ENCODE data around the gene ABCB7. TPM values are rescaled to one million over a fixed set of nuclear protein-coding genes. Genes with fewer than 3 reads are reported as not detected.

Gene ABCB7
- total and polyA plus RNA-seq, 3 donors from 2014 or later = 10.1 to 52.3 (median 31.6) TPM

GRCh38 chrX:75158054-75158453, 2.0 kb upstream of the ABCB7 start:
- WGBS, 2 donors = 88 to 91% methylated on average over 3 of the region's 3 CpGs
- no peaks in the 10 kb centered on the region for H3K27me3 ChIP-seq
- H3K4me1 ChIP-seq = no peaks in the 10 kb centered on the region
- H3K4me3 ChIP-seq = no peak overlapping the region
- no peak overlapping the region for H3K27ac ChIP-seq
- intact Hi-C loops (cut with DNase I; ENCODE audit: low total_unique reads) = no loop called here
- H3K9me3 ChIP-seq = no peaks in the 10 kb centered on the region
- no peak for DNase-seq
- TF ChIP-seq, protein P1, sequence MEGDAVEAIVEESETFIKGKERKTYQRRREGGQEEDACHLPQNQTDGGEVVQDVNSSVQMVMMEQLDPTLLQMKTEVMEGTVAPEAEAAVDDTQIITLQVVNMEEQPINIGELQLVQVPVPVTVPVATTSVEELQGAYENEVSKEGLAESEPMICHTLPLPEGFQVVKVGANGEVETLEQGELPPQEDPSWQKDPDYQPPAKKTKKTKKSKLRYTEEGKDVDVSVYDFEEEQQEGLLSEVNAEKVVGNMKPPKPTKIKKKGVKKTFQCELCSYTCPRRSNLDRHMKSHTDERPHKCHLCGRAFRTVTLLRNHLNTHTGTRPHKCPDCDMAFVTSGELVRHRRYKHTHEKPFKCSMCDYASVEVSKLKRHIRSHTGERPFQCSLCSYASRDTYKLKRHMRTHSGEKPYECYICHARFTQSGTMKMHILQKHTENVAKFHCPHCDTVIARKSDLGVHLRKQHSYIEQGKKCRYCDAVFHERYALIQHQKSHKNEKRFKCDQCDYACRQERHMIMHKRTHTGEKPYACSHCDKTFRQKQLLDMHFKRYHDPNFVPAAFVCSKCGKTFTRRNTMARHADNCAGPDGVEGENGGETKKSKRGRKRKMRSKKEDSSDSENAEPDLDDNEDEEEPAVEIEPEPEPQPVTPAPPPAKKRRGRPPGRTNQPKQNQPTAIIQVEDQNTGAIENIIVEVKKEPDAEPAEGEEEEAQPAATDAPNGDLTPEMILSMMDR (IDR thresholded peaks at IDR 0.05) = no peak
- no peak for TF ChIP-seq POLR2A (IDR thresholded peaks at IDR 0.05)
- no peaks in the 10 kb centered on the region for H3K36me3 ChIP-seq (ENCODE audit: low read depth, missing control alignments)

DNA sequence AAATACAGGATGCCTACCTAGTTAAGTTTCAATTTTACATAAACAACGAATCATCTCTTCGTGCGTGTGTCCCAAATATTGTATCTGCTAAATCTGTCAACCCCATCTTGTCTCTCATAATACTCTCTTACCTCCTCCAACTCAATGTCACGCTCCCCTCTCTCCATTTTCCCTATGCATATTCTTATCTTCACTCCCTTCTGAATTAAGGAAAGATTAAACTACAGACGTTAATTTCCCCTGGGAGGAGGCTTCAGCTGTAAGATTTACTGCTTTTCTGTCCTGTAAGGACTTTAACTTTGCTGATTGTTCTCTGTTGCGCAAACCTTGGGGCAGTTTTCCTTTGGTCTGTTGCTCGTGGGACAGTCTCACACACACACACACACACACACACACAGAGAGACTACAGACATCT, 455 bp upstream of the ABCB7 start:
- no peaks in the 10 kb centered on the region for H3K27me3 ChIP-seq
- H3K4me3 ChIP-seq = peak overlapping the region; percentile 60 to 70
- intact Hi-C loops (cut with DNase I; ENCODE audit: low total_unique reads) = no loop called here
- H3K4me1 ChIP-seq = no peaks in the 10 kb centered on the region
- DNase-seq = no peak
- no peaks in the 10 kb centered on the region for H3K9me3 ChIP-seq
- peak overlapping the region; percentile 77 for H3K27ac ChIP-seq
- H3K36me3 ChIP-seq (ENCODE audit: low read depth, missing control alignments) = no peaks in the 10 kb centered on the region
- TF ChIP-seq POLR2A (IDR thresholded peaks at IDR 0.05) = no peak
- TF ChIP-seq, protein P1 (IDR thresholded peaks at IDR 0.05) = no peak
- 0 to 3% methylated on average over 7 of the region's 7 CpGs for WGBS, 2 donors

- no peaks in the 10 kb centered on the region for H3K9me3 ChIP-seq
- 0 to 1% methylated on average over 6 of the region's 6 CpGs for WGBS, 2 donors
- no peaks in the 10 kb centered on the region for H3K4me1 ChIP-seq
- H3K4me3 ChIP-seq = peak overlapping the region; percentile 60 to 70
- DNase-seq = no peak
- intact Hi-C loops (cut with DNase I; ENCODE audit: low total_unique reads) = no loop called here
- peak overlapping the region in 1 of 2 donors; percentile 77 for H3K27ac ChIP-seq
- no peaks in the 10 kb centered on the region for H3K36me3 ChIP-seq (ENCODE audit: low read depth, missing control alignments)
- TF ChIP-seq, protein P1 (IDR thresholded peaks at IDR 0.05) = no peak
- no peak for TF ChIP-seq POLR2A (IDR thresholded peaks at IDR 0.05)
- no peaks in the 10 kb centered on the region for H3K27me3 ChIP-seq
Measured at GRCh38 chrX:75155447-75155826, 646 bp downstream of the ABCB7 start.

DNA sequence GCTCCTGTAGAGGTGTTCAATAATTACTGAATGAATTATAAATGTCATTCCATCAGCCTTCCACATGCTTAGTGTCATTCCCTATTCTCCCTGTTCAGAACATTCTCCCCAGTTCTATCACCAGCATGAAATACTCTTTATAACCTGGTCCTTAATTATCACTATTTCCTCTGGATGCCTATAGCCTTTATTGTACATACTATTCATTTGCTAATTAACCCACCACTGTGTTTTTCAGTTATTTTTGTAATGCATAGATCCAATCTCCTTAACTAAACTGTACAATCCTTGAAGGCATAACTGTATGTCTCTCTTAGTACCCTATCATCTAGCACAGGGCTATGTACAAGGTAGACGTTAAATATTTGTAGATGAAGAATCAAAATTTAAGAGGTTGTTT, 1.2 kb downstream of the ABCB7 start:
- intact Hi-C loops (cut with DNase I; ENCODE audit: low total_unique reads) = no loop called here
- H3K4me3 ChIP-seq = no peak overlapping the region
- no peak for DNase-seq
- H3K9me3 ChIP-seq = no peaks in the 10 kb centered on the region
- no peak overlapping the region for H3K27ac ChIP-seq
- 32 to 43% methylated on average over 1 of the region's 1 CpG for WGBS, 2 donors
- H3K4me1 ChIP-seq = no peaks in the 10 kb centered on the region
- H3K36me3 ChIP-seq (ENCODE audit: low read depth, missing control alignments) = no peaks in the 10 kb centered on the region
- TF ChIP-seq, protein P1 (IDR thresholded peaks at IDR 0.05) = no peak
- no peak for TF ChIP-seq POLR2A (IDR thresholded peaks at IDR 0.05)
- H3K27me3 ChIP-seq = no peaks in the 10 kb centered on the region

- H3K27me3 ChIP-seq = no peaks in the 10 kb centered on the region
- TF ChIP-seq, protein P1 (IDR thresholded peaks at IDR 0.05) = no peak
- TF ChIP-seq POLR2A (IDR thresholded peaks at IDR 0.05) = no peak
- H3K4me3 ChIP-seq = no peak overlapping the region
- no peak for DNase-seq
- 88 to 91% methylated on average over 3 of the region's 3 CpGs for WGBS, 2 donors
- H3K27ac ChIP-seq = no peak overlapping the region
- H3K4me1 ChIP-seq = no peaks in the 10 kb centered on the region
- H3K9me3 ChIP-seq = no peaks in the 10 kb centered on the region
- H3K36me3 ChIP-seq (ENCODE audit: low read depth, missing control alignments) = no peaks in the 10 kb centered on the region
- intact Hi-C loops (cut with DNase I; ENCODE audit: low total_unique reads) = no loop called here
Measured at GRCh38 chrX:75151827-75152592, 4.1 kb downstream of the ABCB7 start.

Data from testis (tissue), 3 donors.